Activated B cell treated with CpG ODN at 0.5 μM for 24 hours (primary cell): ENCODE data around the gene MPZ. TPM values are rescaled to one million over a fixed set of nuclear protein-coding genes. Genes with fewer than 3 reads are reported as not detected.

ENCODE experiments used
- ATAC-seq: fragments of 200-7000 bp; cut with Tn5 transposase; one replicate; pipeline ENCODE4 v1.10.0; 2021; ENCODE audit warnings: low read depth, mild to moderate bottlenecking, moderate library complexity
- CTCF ChIA-PET: fragments of 350-600 bp; sonication (Branson Sonifier 250); formaldehyde crosslinking; loops from one replicate; lab custom pipeline; 2021; ENCODE audit warnings: antibody characterized with exemption; lab: Charles Lee
- POLR2A ChIA-PET: fragments of 350-600 bp; sonication (Branson Sonifier 250); formaldehyde crosslinking; loops from one replicate; lab custom pipeline; 2021; ENCODE audit warnings: antibody characterized with exemption; lab: Charles Lee
- DNase-seq: peaks from one replicate; pipeline ENCODE4 v3.0.0; 2022
- H3K27ac Mint-ChIP-seq: one replicate; pipeline ENCODE4 v1.8.0; 2020; ENCODE audit warnings: mixed read lengths
- H3K27me3 Mint-ChIP-seq: one replicate; pipeline ENCODE4 v1.8.0; 2021; ENCODE audit warnings: mixed read lengths
- H3K36me3 Mint-ChIP-seq: one replicate; pipeline ENCODE4 v1.8.0; 2021; ENCODE audit warnings: low read depth, mixed read lengths
- H3K4me1 Mint-ChIP-seq: one replicate; pipeline ENCODE4 v1.8.0; 2021; ENCODE audit warnings: mixed read lengths
- H3K4me3 Mint-ChIP-seq: one replicate; pipeline ENCODE4 v1.8.0; 2020; ENCODE audit warnings: mild to moderate bottlenecking, mixed read lengths
- H3K9me3 Mint-ChIP-seq: one replicate; pipeline ENCODE4 v1.8.0; 2020; ENCODE audit warnings: mixed read lengths
- intact Hi-C: fragments of 100-400 bp; cut with micrococcal nuclease; formaldehyde crosslinking; loops from one replicate; pipeline ENCODE4 v1.15.1; 2024
- total RNA-seq: library from RNA; stranded (reverse); gene quantifications from 2 replicates; pipeline ENCODE4 v1.2.3, GENCODE V29; 2022
- TF ChIP-seq, protein P1 (sequence below): fragments of 200-600 bp; IDR thresholded peaks from one replicate; pipeline ENCODE4 v1.8.0; 2022; ENCODE audit warnings: antibody characterized with exemption, mild to moderate bottlenecking

MPZ gene
- total RNA-seq, 1 donor from 2014 or later = 6.6 TPM

DNA sequence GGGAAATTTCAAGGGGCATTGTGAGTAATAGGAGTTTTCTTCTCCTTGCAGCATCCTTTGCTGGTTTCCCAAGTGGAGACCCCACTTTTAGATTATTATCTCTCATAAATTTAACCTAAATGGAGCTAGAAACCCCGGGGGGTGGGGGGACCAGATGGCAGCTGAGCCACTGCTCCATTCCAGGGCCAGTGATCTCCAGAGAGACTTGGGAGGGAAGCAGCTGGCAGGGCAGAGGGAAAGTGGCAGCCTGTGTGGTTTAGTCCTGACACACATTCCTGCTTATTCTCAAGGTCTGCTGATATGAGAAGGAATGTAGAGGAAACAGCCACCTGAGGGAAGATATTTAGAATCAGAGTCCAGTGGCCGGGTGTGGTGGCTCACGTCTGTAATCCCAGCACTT lies 34.9 kb downstream of the MPZ start:
- CTCF ChIA-PET = no interaction called here
- ATAC-seq = no peak
- intact Hi-C loops = no loop called here
- Mint-ChIP-seq H3K9me3 (no peaks in the 10 kb centered on the region), H3K4me1 (no peaks in the 10 kb centered on the region), H3K36me3 (no peaks in the 10 kb centered on the region), H3K4me3 (no peak overlapping the region), H3K27ac (no peak overlapping the region), H3K27me3 (peaks cover 11% of the 10 kb centered on the region)
- no peak for DNase-seq
- POLR2A ChIA-PET = no interaction called here
- TF ChIP-seq, protein P1, sequence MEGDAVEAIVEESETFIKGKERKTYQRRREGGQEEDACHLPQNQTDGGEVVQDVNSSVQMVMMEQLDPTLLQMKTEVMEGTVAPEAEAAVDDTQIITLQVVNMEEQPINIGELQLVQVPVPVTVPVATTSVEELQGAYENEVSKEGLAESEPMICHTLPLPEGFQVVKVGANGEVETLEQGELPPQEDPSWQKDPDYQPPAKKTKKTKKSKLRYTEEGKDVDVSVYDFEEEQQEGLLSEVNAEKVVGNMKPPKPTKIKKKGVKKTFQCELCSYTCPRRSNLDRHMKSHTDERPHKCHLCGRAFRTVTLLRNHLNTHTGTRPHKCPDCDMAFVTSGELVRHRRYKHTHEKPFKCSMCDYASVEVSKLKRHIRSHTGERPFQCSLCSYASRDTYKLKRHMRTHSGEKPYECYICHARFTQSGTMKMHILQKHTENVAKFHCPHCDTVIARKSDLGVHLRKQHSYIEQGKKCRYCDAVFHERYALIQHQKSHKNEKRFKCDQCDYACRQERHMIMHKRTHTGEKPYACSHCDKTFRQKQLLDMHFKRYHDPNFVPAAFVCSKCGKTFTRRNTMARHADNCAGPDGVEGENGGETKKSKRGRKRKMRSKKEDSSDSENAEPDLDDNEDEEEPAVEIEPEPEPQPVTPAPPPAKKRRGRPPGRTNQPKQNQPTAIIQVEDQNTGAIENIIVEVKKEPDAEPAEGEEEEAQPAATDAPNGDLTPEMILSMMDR = no peak

DNA sequence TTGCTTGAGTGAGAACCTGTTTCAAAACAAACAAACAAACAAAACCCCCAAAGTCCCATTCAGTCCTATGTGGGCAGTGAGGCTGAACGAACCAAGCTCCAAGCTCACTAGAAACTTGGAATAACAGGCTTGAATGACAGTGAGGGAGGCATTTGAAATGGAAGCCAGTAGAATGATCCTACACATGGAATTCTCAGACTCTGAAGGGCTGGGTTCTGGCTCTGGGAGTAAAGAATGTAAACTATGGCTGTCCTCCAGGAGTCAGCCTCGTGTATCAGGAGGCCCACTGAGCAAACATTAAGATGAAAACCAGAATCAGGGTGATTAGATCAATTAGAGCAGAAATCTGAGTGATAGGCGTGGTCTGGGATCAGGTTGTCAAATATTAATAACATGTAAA lies 36.4 kb downstream of the MPZ start:
- DNase-seq (no peak), ATAC-seq (no peak)
- POLR2A ChIA-PET = no interaction called here
- CTCF ChIA-PET = no interaction called here
- Mint-ChIP-seq H3K27ac (no peak overlapping the region), H3K36me3 (no peaks in the 10 kb centered on the region), H3K4me1 (no peaks in the 10 kb centered on the region), H3K4me3 (no peak overlapping the region), H3K27me3 (peaks cover 8% of the 10 kb centered on the region), H3K9me3 (no peaks in the 10 kb centered on the region)
- TF ChIP-seq, protein P1 = no peak
- intact Hi-C loops = no loop called here

DNA sequence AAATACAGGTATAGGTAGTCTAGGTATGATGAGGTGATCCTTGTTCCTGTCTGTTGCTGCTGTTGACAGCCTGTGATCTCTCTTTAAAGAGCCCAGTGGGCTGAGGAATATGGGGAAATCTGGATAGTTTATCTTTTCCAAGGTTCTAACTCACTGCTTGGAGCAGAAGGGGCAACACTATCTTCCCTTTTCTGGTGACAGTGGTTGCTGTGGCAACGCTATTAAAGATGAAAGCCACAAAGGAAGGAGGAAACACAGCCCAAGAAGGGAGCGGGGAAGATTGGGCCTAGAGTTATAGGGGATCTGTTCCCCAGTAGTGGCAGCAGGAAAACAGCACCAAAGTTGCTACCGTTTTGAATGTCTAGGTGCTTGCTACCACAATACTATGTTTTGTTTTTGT lies 42.4 kb downstream of the MPZ start:
- intact Hi-C loops = no loop called here
- Mint-ChIP-seq H3K9me3 (no peaks in the 10 kb centered on the region), H3K27me3 (peaks cover 10% of the 10 kb centered on the region), H3K27ac (no peak overlapping the region), H3K36me3 (no peaks in the 10 kb centered on the region), H3K4me1 (peaks cover 10% of the 10 kb centered on the region), H3K4me3 (no peak overlapping the region)
- DNase-seq (no peak), ATAC-seq (no peak)
- POLR2A ChIA-PET = no interaction called here
- CTCF ChIA-PET = no interaction called here
- TF ChIP-seq, protein P1 = no peak

DNA sequence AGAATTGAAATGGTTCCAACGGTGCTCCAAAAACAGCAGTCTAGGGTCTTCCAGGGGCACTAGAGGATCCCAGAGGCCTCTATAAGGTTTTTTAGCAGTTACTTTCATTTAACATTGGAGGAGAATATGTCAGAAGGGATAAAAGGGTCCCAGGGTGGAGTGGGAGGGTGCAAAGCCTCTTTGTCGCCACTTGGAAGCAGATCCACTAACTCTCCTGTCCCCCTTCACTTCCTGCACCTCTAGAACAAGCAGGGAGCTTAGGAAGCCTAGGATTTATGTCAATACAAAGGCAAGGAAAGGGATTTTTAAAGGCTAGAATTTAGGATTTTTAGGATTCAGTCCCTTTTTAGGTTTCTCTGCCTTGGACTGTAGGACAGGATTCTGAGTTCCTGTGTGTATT lies 42.9 kb downstream of the MPZ start:
- Mint-ChIP-seq H3K4me1 (peaks cover 10% of the 10 kb centered on the region), H3K27ac (no peak overlapping the region), H3K4me3 (no peak overlapping the region), H3K27me3 (peaks cover 10% of the 10 kb centered on the region), H3K9me3 (no peaks in the 10 kb centered on the region), H3K36me3 (no peaks in the 10 kb centered on the region)
- POLR2A ChIA-PET = no interaction called here
- no peak for DNase-seq
- CTCF ChIA-PET = no interaction called here
- ATAC-seq = no peak
- TF ChIP-seq, protein P1 = no peak
- intact Hi-C loops = no loop called here

DNA sequence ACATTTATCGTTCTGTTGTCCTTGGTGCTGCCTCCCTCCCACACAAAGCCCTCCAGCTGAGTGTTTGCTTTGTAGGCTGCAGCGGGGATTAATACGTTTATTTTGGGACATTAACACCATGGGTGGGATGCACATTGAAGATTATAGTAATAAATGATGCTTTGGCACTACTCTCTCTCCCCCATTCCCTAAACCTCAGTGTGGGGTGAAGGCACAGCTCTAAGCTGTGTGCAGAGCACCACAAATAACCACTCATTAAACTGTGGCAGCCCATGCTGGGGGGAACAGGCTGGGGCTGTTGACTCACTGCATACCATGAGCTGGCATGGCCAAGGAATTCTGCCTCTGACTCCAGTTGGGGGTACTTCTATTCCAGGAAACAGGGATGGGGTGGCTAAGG lies 43.6 kb downstream of the MPZ start:
- Mint-ChIP-seq H3K27me3 (peaks cover 15% of the 10 kb centered on the region), H3K9me3 (no peaks in the 10 kb centered on the region), H3K36me3 (no peaks in the 10 kb centered on the region), H3K4me1 (peaks cover 16% of the 10 kb centered on the region), H3K27ac (no peak overlapping the region), H3K4me3 (no peak overlapping the region)
- no peak for DNase-seq
- no peak for ATAC-seq
- POLR2A ChIA-PET = no interaction called here
- TF ChIP-seq, protein P1 = no peak
- intact Hi-C loops = no loop called here
- CTCF ChIA-PET = interaction anchor here (0.5 kb wide), 1 partner anchor 209 kb away, joined by 4 read pairs; no protein-coding TSS in a partner anchor
